ENCODE measurements around the gene LHFPL2. TPM values are rescaled to one million over a fixed set of nuclear protein-coding genes. Genes with fewer than 3 reads are reported as not detected.
A peak's percentile ranks its signal among the peaks of the same experiment; 100 is the strongest.

The LHFPL2 gene
- total and polyA plus RNA-seq, 2 of the 4 experiments (the other 2 are of a cell fraction) = 6.5 to 11.3 TPM

GRCh38 chr5:78638973-78639669 lies 9.5 kb downstream of the LHFPL2 start:
- Histone ChIP-seq H2BK120ac (ENCODE audit: low read depth, low read length) (peak overlapping the region; percentile 89), H2BK20ac (ENCODE audit: low read depth, low read length) (peak overlapping the region; percentile 75), H3K4me1 (ENCODE audit: control insufficient read depth, insufficient read depth, low read length) (peaks cover 31% of the 10 kb centered on the region), H3K4me3 (ENCODE audit: insufficient read depth, low read depth, low read length) (no peak overlapping the region), H4K5ac (ENCODE audit: low read depth, low read length) (peak overlapping the region; percentile 55; the same call in 1 of the 2 replicates), H2AFZ (replicated peaks; ENCODE audit: low read length, poor library complexity) (no peak overlapping the region), H2BK15ac (ENCODE audit: low read depth, low read length) (peak overlapping the region; percentile 58), H3K27ac (ENCODE audit: insufficient read depth, low read length) (peak overlapping the region; percentile 52), H4K20me1 (ENCODE audit: insufficient read depth, low read length) (peaks cover 44% of the 10 kb centered on the region; the same call in 1 of the 2 replicates), H3K23ac (ENCODE audit: low read depth, low read length) (peak overlapping the region; percentile 70; the same call in 1 of the 2 replicates), H2AK9ac (replicated peaks; ENCODE audit: low read depth, low read length, poor library complexity) (no peak overlapping the region), H2BK5ac (ENCODE audit: low read depth, low read length, poor library complexity, severe bottlenecking) (peak overlapping the region; percentile 90), H3K79me1 (ENCODE audit: low read depth in 1 of 2, low read length in 2 of 2) (peaks cover 48 to 90% of the 10 kb centered on the region in 2 experiments), H3K18ac (ENCODE audit: low read depth, low read length) (peak overlapping the region; percentile 90; the same call in 1 of the 2 replicates), H3K4ac (ENCODE audit: low read depth, low read length) (peak overlapping the region; percentile 87), H3K36me3 (ENCODE audit: control insufficient read depth, insufficient read depth, low read length) (peaks cover 9% of the 10 kb centered on the region), H3K27me3 (ENCODE audit: control insufficient read depth, insufficient read depth, low read length) (no peaks in the 10 kb centered on the region), H3K9me1 (ENCODE audit: insufficient read depth, low read length) (peaks cover 37% of the 10 kb centered on the region), H3K14ac (replicated peaks; ENCODE audit: low read depth, low read length) (peak overlapping the region; percentile 70), H4K8ac (ENCODE audit: low read depth in 2 of 2, low read length in 2 of 2) (peak overlapping the region; percentile 72; a peak in 3 of 4 replicates), H4K91ac (ENCODE audit: insufficient read depth, low read depth, low read length) (peak overlapping the region; percentile 66), H3K56ac (ENCODE audit: extremely low read depth, insufficient read depth, low read length) (peak overlapping the region; percentile 77), H3K4me2 (ENCODE audit: low read depth, low read length) (peak overlapping the region; percentile 34), H3K9ac (ENCODE audit: low read depth, low read length) (no peak overlapping the region; the same call in 1 of the 2 replicates), H2AK5ac (ENCODE audit: low read depth, low read length) (peak overlapping the region; percentile 73), H3K9me3 (ENCODE audit: control insufficient read depth, insufficient read depth, low read length) (no peaks in the 10 kb centered on the region)
- TF ChIP-seq NFE2L2 (IDR thresholded peaks at IDR 0.05; ENCODE audit: low read depth, low read length) (no peak), POLR2A (IDR thresholded peaks at IDR 0.05; ENCODE audit: low read depth, low read length) (0 out of 2 replicates have a peak, but pooled peaks have one; percentile 14), RCOR1 (IDR thresholded peaks at IDR 0.05; ENCODE audit: insufficient replicate concordance, low read length) (no peak)
- ATAC-seq (ENCODE audit: low read depth) = peak; percentile 12; the same call in 1 of the 2 replicates
- no peak for DNase-seq
- dilution Hi-C loops (cut with HindIII; ENCODE audit: low sequenced_read_pairs, unreplicated experiment) = no loop called here
- intact Hi-C loops (cut with micrococcal nuclease) = loop anchor here (2.0 to 10.0 kb wide), 2 partner anchors 160 to 316 kb away; no protein-coding TSS in a partner anchor
- WGBS, 2 experiments (ENCODE audit: extremely low coverage in 2 of 2, insufficient read length in 1 of 2) = no CpG with 5 or more reads among the region's 4 CpGs
- ChIA-PET CTCF (no interaction called here), POLR2A (ENCODE audit: unreplicated experiment) (no interaction called here)
- BruUV-seq (replicated peaks) = no TSS peak
- in situ Hi-C loops (cut with MboI; ENCODE audit: low sequenced_read_pairs) = loop anchor here (5.0 kb wide), 1 partner anchor 102 kb away; no protein-coding TSS in a partner anchor

Data from IMR-90 (cell line).